OCI-LY7 (cell line): Measurements from ENCODE around the gene ECT2L. TPM values are rescaled to one million over a fixed set of nuclear protein-coding genes. Genes with fewer than 3 reads are reported as not detected.

Experiments used
- BruUV-seq: library from RNA; stranded (reverse); fragments of 400-500 nt; replicated peaks from 2 replicates; lab custom pipeline; 2021; lab: Mats Ljungman, UMichigan
- CTCF ChIA-PET: fragments of 300-600 bp; sonication (Branson Sonifier 250); formaldehyde crosslinking; loops from one replicate; lab custom pipeline; 2022; ENCODE audit warnings: antibody characterized with exemption; ENCODE audit not compliant: unreplicated experiment; lab: Charles Lee
- POLR2A ChIA-PET: fragments of 300-600 bp; sonication (Branson Sonifier 250); formaldehyde crosslinking; loops from one replicate; lab custom pipeline; 2022; ENCODE audit warnings: antibody characterized with exemption; lab: Charles Lee
- DNase-seq: peaks from one replicate; pipeline ENCODE4 v3.0.0-alpha.2; 2015; ENCODE audit warnings: low spot score
- H2AFZ ChIP-seq: fragments of 200-600 bp; sonication (generic), shearing (Covaris generic); 2 replicates; pipeline ENCODE4 v1.6.1; 2014; ENCODE audit warnings: mild to moderate bottlenecking, antibody characterized with exemption, low read length, moderate library complexity
- H3K27ac ChIP-seq: fragments of 200-600 bp; sonication (generic); 2 replicates; pipeline ENCODE4 v1.5.1; 2014; ENCODE audit warnings: mixed run types, low read depth, mild to moderate bottlenecking, moderate library complexity, low read length, inconsistent platforms; ENCODE audit not compliant: poor library complexity, severe bottlenecking
- H3K36me3 ChIP-seq: fragments of 200-600 bp; sonication (generic); 2 replicates; pipeline ENCODE4 v1.6.1; 2014; ENCODE audit warnings: mild to moderate bottlenecking, antibody characterized with exemption, low read length, moderate library complexity, mixed read lengths; ENCODE audit not compliant: insufficient read depth
- H3K4me1 ChIP-seq: fragments of 200-600 bp; sonication (generic); 2 replicates; pipeline ENCODE4 v1.5.1; 2014; ENCODE audit warnings: mild to moderate bottlenecking, low read length; ENCODE audit not compliant: insufficient read depth, poor library complexity, severe bottlenecking
- H3K4me2 ChIP-seq: fragments of 200-600 bp; sonication (generic); 2 replicates; pipeline ENCODE4 v1.6.1; 2014; ENCODE audit warnings: mild to moderate bottlenecking, low read length
- H3K4me3 ChIP-seq: fragments of 200-600 bp; sonication (generic); 2 replicates; pipeline ENCODE4 v1.5.1; 2014; ENCODE audit warnings: mild to moderate bottlenecking, low read depth, low read length; ENCODE audit not compliant: poor library complexity, severe bottlenecking
- H3K79me2 ChIP-seq: fragments of 200-600 bp; sonication (generic); 2 replicates; pipeline ENCODE4 v1.6.1; 2016; ENCODE audit warnings: low read depth, mild to moderate bottlenecking, low read length, moderate library complexity, mixed read lengths; ENCODE audit not compliant: insufficient read depth
- H3K9me2 ChIP-seq: fragments of 200-600 bp; sonication (generic); 2 replicates; pipeline ENCODE4 v1.6.1; 2016; ENCODE audit warnings: mild to moderate bottlenecking, low read length, mixed read lengths; ENCODE audit not compliant: insufficient read depth
- H3K9me3 ChIP-seq: fragments of 200-600 bp; sonication (generic); 2 replicates; pipeline ENCODE4 v1.6.1; 2014; ENCODE audit warnings: mild to moderate bottlenecking, mixed run types, low read length, mixed read lengths
- H4K20me1 ChIP-seq: fragments of 200-600 bp; sonication (generic); 2 replicates; pipeline ENCODE4 v1.6.1; 2014; ENCODE audit warnings: mild to moderate bottlenecking, antibody characterized with exemption, low read length, moderate library complexity, mixed read lengths; ENCODE audit not compliant: insufficient read depth
- CTCF ChIP-seq: fragments of 200-600 bp; sonication (generic); conservative IDR thresholded peaks from 2 replicates; pipeline ENCODE4 v1.5.1; 2014; ENCODE audit warnings: mild to moderate bottlenecking, antibody characterized with exemption, low read length, moderate library complexity, mixed read lengths
- EZH2phosphoT487 ChIP-seq: fragments of 200-600 bp; sonication (generic); IDR thresholded peaks from 2 replicates; pipeline ENCODE4 v1.6.1; 2018; ENCODE audit warnings: low read depth, borderline replicate concordance, mild to moderate bottlenecking, mixed run types, antibody characterized with exemption, low read length, moderate library complexity, mixed read lengths
- intact Hi-C: fragments of 100-400 bp; cut with micrococcal nuclease; formaldehyde crosslinking; loops from one replicate; pipeline ENCODE4 v1.10.0; 2022; ENCODE audit not compliant: unreplicated experiment
- total RNA-seq, 2 experiments: library from RNA; depleted of rRNA in 1 of 2; stranded (reverse); fragments of >200 nt in 1 of 2; shearing (Covaris generic) in 1 of 2; gene quantifications; 2 replicates each; pipeline ENCODE4 v1.2.3, GENCODE V29; 2014 to 2022

The ECT2L gene
- total RNA-seq, 2 experiments from 2014 or later = not detected

GRCh38 chr6:138944412-138944811, 148.5 kb downstream of the ECT2L start:
- Histone ChIP-seq H2AFZ (no peak overlapping the region), H3K27ac (no peak overlapping the region), H3K9me2 (no peaks in the 10 kb centered on the region), H3K4me2 (no peak overlapping the region), H3K4me3 (no peak overlapping the region), H3K9me3 (no peaks in the 10 kb centered on the region), H3K36me3 (peaks cover 75% of the 10 kb centered on the region), H3K79me2 (peaks cover 18% of the 10 kb centered on the region; the same call in 1 of the 2 replicates), H4K20me1 (no peaks in the 10 kb centered on the region), H3K4me1 (no peaks in the 10 kb centered on the region)
- intact Hi-C loops = no loop called here
- no TSS peak for BruUV-seq
- DNase-seq = no peak
- ChIA-PET CTCF (no interaction called here), POLR2A (interaction anchor here (0.5 to 1.0 kb wide), 2 partner anchors 10 to 23 kb away, joined by 3 to 4 read pairs; no protein-coding TSS in a partner anchor)
- TF ChIP-seq EZH2phosphoT487 (no peak), CTCF (no peak)

GRCh38 chr6:138945354-138945753, 149.5 kb downstream of the ECT2L start:
- no TSS peak for BruUV-seq
- Histone ChIP-seq H3K36me3 (peaks cover 66% of the 10 kb centered on the region), H3K9me3 (no peaks in the 10 kb centered on the region), H2AFZ (no peak overlapping the region), H3K4me2 (no peak overlapping the region), H3K4me1 (no peaks in the 10 kb centered on the region), H3K4me3 (no peak overlapping the region), H3K27ac (no peak overlapping the region), H4K20me1 (no peaks in the 10 kb centered on the region), H3K9me2 (no peaks in the 10 kb centered on the region), H3K79me2 (peaks cover 25% of the 10 kb centered on the region; the same call in 1 of the 2 replicates)
- TF ChIP-seq EZH2phosphoT487 = no peak
- TF ChIP-seq CTCF = peak; percentile 54
- CTCF ChIA-PET = no interaction called here
- DNase-seq = no peak
- POLR2A ChIA-PET = no interaction called here
- intact Hi-C loops = no loop called here

- no peak for DNase-seq
- Histone ChIP-seq H3K4me3 (no peak overlapping the region), H3K9me3 (no peaks in the 10 kb centered on the region), H4K20me1 (no peaks in the 10 kb centered on the region), H3K4me1 (no peaks in the 10 kb centered on the region), H3K79me2 (peaks cover 44% of the 10 kb centered on the region; the same call in 1 of the 2 replicates), H2AFZ (no peak overlapping the region), H3K4me2 (no peak overlapping the region), H3K27ac (no peak overlapping the region), H3K9me2 (no peaks in the 10 kb centered on the region), H3K36me3 (peaks cover 44% of the 10 kb centered on the region)
- TF ChIP-seq CTCF (no peak), EZH2phosphoT487 (no peak)
- intact Hi-C loops = no loop called here
- POLR2A ChIA-PET = interaction anchor here (0.7 to 1.0 kb wide), 4 partner anchors 10 to 18 kb away, joined by 3 to 4 read pairs (median 3); no protein-coding TSS in a partner anchor
- CTCF ChIA-PET = no interaction called here
- BruUV-seq = no TSS peak
Observed at GRCh38 chr6:138948004-138948403, 152.1 kb downstream of the ECT2L start.
